AG04450 (cell line): Measurements from ENCODE around the gene ZACN. TPM values are rescaled to one million over a fixed set of nuclear protein-coding genes. Genes with fewer than 3 reads are reported as not detected.

Experiments
- CTCF ChIA-PET: fragments of 300-600, 350-600 bp; formaldehyde crosslinking; extraction: SDS; loops from one replicate; lab custom pipeline; 2022; ENCODE audit warnings: antibody characterized with exemption, inconsistent platforms; lab: Charles Lee
- POLR2A ChIA-PET: fragments of 350-600 bp; formaldehyde crosslinking; extraction: SDS; loops from one replicate; lab custom pipeline; 2021; ENCODE audit warnings: antibody characterized with exemption, inconsistent platforms; lab: Yijun Ruan, JAX
- DNase-seq: peaks from one replicate; pipeline ENCODE4 v3.0.0-alpha.2; 2011; ENCODE audit warnings: low read depth, low spot score
- H3K27ac ChIP-seq: one replicate; pipeline ENCODE4 v1.5.1; 2012; ENCODE audit warnings: low read depth, low read length, control low read depth
- H3K27me3 ChIP-seq: one replicate; pipeline ENCODE4 v1.6.0; 2012; ENCODE audit warnings: low read length; ENCODE audit not compliant: control insufficient read depth, insufficient read depth
- H3K4me3 ChIP-seq: 2 replicates; pipeline ENCODE4 v1.5.1; 2011; ENCODE audit warnings: mild to moderate bottlenecking, low read depth, low read length, control low read depth
- H3K9me3 ChIP-seq: 2 replicates; pipeline ENCODE4 v1.5.1; 2012; ENCODE audit warnings: low read length; ENCODE audit not compliant: control insufficient read depth, insufficient read depth
- CTCF ChIP-seq: IDR thresholded peaks from 2 replicates; pipeline ENCODE4 v1.5.1; 2011; ENCODE audit warnings: low read depth, low read length, control low read depth, inconsistent platforms
- polyA plus RNA-seq: library from polyadenylated mRNA; depleted of rRNA; stranded (reverse); fragments of >200 nt; gene quantifications from 2 replicates; pipeline ENCODE4 v1.2.3, GENCODE V29; 2011

The ZACN gene
- polyA plus RNA-seq, 1 experiment = not detected

- DNase-seq = no peak
- Histone ChIP-seq H3K9me3 (peaks cover 4% of the 10 kb centered on the region; the same call in 1 of the 2 replicates), H3K27ac (no peak overlapping the region), H3K4me3 (no peak overlapping the region), H3K27me3 (peaks cover 59% of the 10 kb centered on the region)
- ChIA-PET CTCF (interaction anchor here (0.6 kb wide), 1 partner anchor 264 kb away, joined by 4 read pairs; no protein-coding TSS in a partner anchor), POLR2A (interaction anchor here (1.0 to 1.4 kb wide), 3 partner anchors 15 to 279 kb away, joined by 5 to 7 read pairs (median 6); partner anchors contain the start of gene UBALD2)
- no peak for TF ChIP-seq CTCF
Observed at GRCh38 chr17:76079535-76079955, 563 bp downstream of the ZACN start.

- DNase-seq = no peak
- Histone ChIP-seq H3K4me3 (no peak overlapping the region), H3K27me3 (peaks cover 53% of the 10 kb centered on the region), H3K27ac (no peak overlapping the region), H3K9me3 (peaks cover 4% of the 10 kb centered on the region; the same call in 1 of the 2 replicates)
- ChIA-PET CTCF (interaction anchor here (0.6 to 1.4 kb wide), 2 partner anchors 199 to 263 kb away, joined by 4 to 5 read pairs; no protein-coding TSS in a partner anchor), POLR2A (interaction anchor here (0.6 to 1.4 kb wide), 5 partner anchors 15 to 929 kb away, joined by 3 to 7 read pairs (median 5); partner anchors contain the start of gene UBALD2)
- peak; percentile 24; the same call in 1 of the 2 replicates for TF ChIP-seq CTCF
Observed at GRCh38 chr17:76079956-76080767, 1.2 kb downstream of the ZACN start.

GRCh38 chr17:76080768-76081287 lies 1.8 kb downstream of the ZACN start:
- Histone ChIP-seq H3K27me3 (peaks cover 47% of the 10 kb centered on the region), H3K27ac (no peak overlapping the region), H3K9me3 (peaks cover 4% of the 10 kb centered on the region; the same call in 1 of the 2 replicates), H3K4me3 (no peak overlapping the region)
- ChIA-PET POLR2A (interaction anchor here (0.5 to 1.0 kb wide), 3 partner anchors 14 to 160 kb away, joined by 3 to 5 read pairs (median 5); no protein-coding TSS in a partner anchor), CTCF (interaction anchor here (1.4 kb wide), 1 partner anchor 199 kb away, joined by 5 read pairs; no protein-coding TSS in a partner anchor)
- no peak for TF ChIP-seq CTCF
- no peak for DNase-seq

- no peak overlapping the region for H3K27ac ChIP-seq
- POLR2A ChIA-PET = interaction anchor here (0.5 kb wide), 1 partner anchor 17 kb away, joined by 5 read pairs; no protein-coding TSS in a partner anchor
- no peak for TF ChIP-seq CTCF
- peaks cover 39% of the 10 kb centered on the region for H3K27me3 ChIP-seq
- DNase-seq = no peak
- CTCF ChIA-PET = interaction anchor here (1.4 kb wide), 1 partner anchor 198 kb away, joined by 5 read pairs; no protein-coding TSS in a partner anchor
- H3K9me3 ChIP-seq = no peaks in the 10 kb centered on the region; the same call in 1 of the 2 replicates
- no peak overlapping the region for H3K4me3 ChIP-seq
Observed at GRCh38 chr17:76081295-76082210, 2.6 kb downstream of the ZACN start.
